ENCODE results near the gene TRAPPC1.

DNA sequence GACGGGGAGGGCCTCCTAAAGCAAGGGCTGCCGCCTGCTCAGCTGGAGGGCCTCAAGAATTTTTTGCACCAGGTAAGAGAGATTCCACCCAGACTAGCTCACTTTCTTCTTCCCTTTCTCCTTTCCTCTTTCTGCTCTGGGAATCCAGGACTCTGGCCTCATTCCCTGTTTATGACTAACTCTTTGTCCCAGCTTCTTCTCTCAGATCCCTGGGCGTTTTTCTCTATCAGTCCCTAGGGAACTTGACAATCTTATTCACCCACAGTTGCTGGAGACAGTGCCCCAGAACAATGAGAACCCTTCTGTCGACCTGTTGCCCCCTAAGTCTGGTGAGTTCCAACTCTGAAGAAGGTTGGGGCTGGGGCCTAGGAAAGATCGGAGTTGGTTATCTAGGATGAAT lies 15.9 kb upstream of the TRAPPC1 start:
- TF ChIP-seq CTCF (conservative IDR thresholded peaks at IDR 0.05 in 1 of 2, IDR thresholded peaks at IDR 0.05 in 1 of 2; ENCODE audit: extremely low read depth in 1 of 2, insufficient read depth in 1 of 2, low read depth in 1 of 2, low read length in 2 of 2) (no peak), EZH2 (IDR thresholded peaks at IDR 0.05; ENCODE audit: borderline replicate concordance, low read length) (no peak)
